IMR-90 (cell line): ENCODE measurements around the gene DPP6. TPM values are rescaled to one million over a fixed set of nuclear protein-coding genes. Genes with fewer than 3 reads are reported as not detected.

Experiments used
- ATAC-seq: fragments of 200-7000 bp; cut with Tn5 transposase; 2 replicates; pipeline ENCODE4 v1.9.1; 2020; ENCODE audit warnings: low read depth, mild to moderate bottlenecking, moderate library complexity
- BruUV-seq: library from RNA; stranded (reverse); fragments of 400-500 nt; replicated peaks from 2 replicates; lab custom pipeline; 2021; lab: Mats Ljungman, UMichigan
- CTCF ChIA-PET: fragments of 300-600 bp; formaldehyde crosslinking; extraction: SDS; loops from one replicate; lab custom pipeline; 2021; ENCODE audit warnings: antibody characterized with exemption; lab: Yijun Ruan, JAX
- POLR2A ChIA-PET: fragments of 300-600 bp; sonication (Branson Sonifier 250); formaldehyde crosslinking; loops from one replicate; lab custom pipeline; 2022; ENCODE audit warnings: antibody characterized with exemption; ENCODE audit not compliant: unreplicated experiment; lab: Charles Lee
- DNase-seq: peaks from one replicate; pipeline ENCODE4 v3.0.0; 2013
- H2AFZ ChIP-seq: replicated peaks from 2 replicates; pipeline ENCODE3; 2013; ENCODE audit warnings: low read length, mild to moderate bottlenecking; ENCODE audit not compliant: poor library complexity
- H2AK5ac ChIP-seq: 2 replicates; pipeline ENCODE4 v1.6.1; 2013; ENCODE audit warnings: low read depth, low read length, inconsistent platforms
- H2AK9ac ChIP-seq: replicated peaks from 2 replicates; pipeline ENCODE3; 2013; ENCODE audit warnings: mild to moderate bottlenecking, low read depth, low read length, moderate library complexity; ENCODE audit not compliant: poor library complexity
- H2BK120ac ChIP-seq: 2 replicates; pipeline ENCODE4 v1.6.1; 2013; ENCODE audit warnings: low read depth, low read length, inconsistent platforms
- H2BK15ac ChIP-seq: 3 replicates; pipeline ENCODE4 v1.6.1; 2013; ENCODE audit warnings: low read depth, low read length, inconsistent platforms
- H2BK20ac ChIP-seq: 2 replicates; pipeline ENCODE4 v1.6.1; 2013; ENCODE audit warnings: low read depth, mild to moderate bottlenecking, inconsistent platforms, low read length, moderate library complexity
- H2BK5ac ChIP-seq: 2 replicates; pipeline ENCODE4 v1.6.1; 2013; ENCODE audit warnings: mild to moderate bottlenecking, low read depth, low read length, inconsistent platforms; ENCODE audit not compliant: poor library complexity, severe bottlenecking
- H3K14ac ChIP-seq: replicated peaks from 2 replicates; pipeline ENCODE4 v1.6.1; 2013; ENCODE audit warnings: low read depth, low read length, inconsistent platforms
- H3K18ac ChIP-seq: 2 replicates; pipeline ENCODE4 v1.6.1; 2013; ENCODE audit warnings: low read depth, low read length, control low read depth
- H3K23ac ChIP-seq: 2 replicates; pipeline ENCODE4 v1.6.1; 2013; ENCODE audit warnings: low read depth, low read length, inconsistent platforms
- H3K27ac ChIP-seq: 2 replicates; pipeline ENCODE4 v1.5.1; 2013; ENCODE audit warnings: mild to moderate bottlenecking, control low read depth, low read length; ENCODE audit not compliant: insufficient read depth
- H3K27me3 ChIP-seq: 2 replicates; pipeline ENCODE4 v1.6.1; 2013; ENCODE audit warnings: low read length; ENCODE audit not compliant: control insufficient read depth, insufficient read depth
- H3K36me3 ChIP-seq: 2 replicates; pipeline ENCODE4 v1.6.1; 2013; ENCODE audit warnings: low read length, mixed read lengths; ENCODE audit not compliant: control insufficient read depth, insufficient read depth
- H3K4ac ChIP-seq: 2 replicates; pipeline ENCODE4 v1.6.1; 2013; ENCODE audit warnings: low read depth, low read length, inconsistent platforms
- H3K4me1 ChIP-seq: 2 replicates; pipeline ENCODE4 v1.6.1; 2013; ENCODE audit warnings: low read length, mixed read lengths; ENCODE audit not compliant: control insufficient read depth, insufficient read depth
- H3K4me2 ChIP-seq: 2 replicates; pipeline ENCODE4 v1.6.1; 2013; ENCODE audit warnings: low read depth, mild to moderate bottlenecking, control low read depth, low read length, moderate library complexity
- H3K4me3 ChIP-seq: 2 replicates; pipeline ENCODE4 v1.5.1; 2013; ENCODE audit warnings: low read depth, mild to moderate bottlenecking, control low read depth, low read length, moderate library complexity; ENCODE audit not compliant: insufficient read depth
- H3K56ac ChIP-seq: 2 replicates; pipeline ENCODE4 v1.6.1; 2013; ENCODE audit warnings: low read length, inconsistent platforms; ENCODE audit not compliant: insufficient read depth; ENCODE audit errors: extremely low read depth
- H3K79me1 ChIP-seq, 2 experiments: 2 replicates each; pipeline ENCODE4 v1.6.1; 2013; ENCODE audit warnings: low read length in 2 of 2, inconsistent platforms in 1 of 2, low read depth in 1 of 2
- H3K9ac ChIP-seq: 2 replicates; pipeline ENCODE4 v1.6.1; 2013; ENCODE audit warnings: low read depth, low read length, control low read depth
- H3K9me1 ChIP-seq: 2 replicates; pipeline ENCODE4 v1.6.1; 2013; ENCODE audit warnings: low read length, inconsistent platforms; ENCODE audit not compliant: insufficient read depth
- H3K9me3 ChIP-seq: 2 replicates; pipeline ENCODE4 v1.6.1; 2013; ENCODE audit warnings: low read length; ENCODE audit not compliant: control insufficient read depth, insufficient read depth
- H4K20me1 ChIP-seq: 2 replicates; pipeline ENCODE4 v1.6.1; 2013; ENCODE audit warnings: low read length, inconsistent platforms; ENCODE audit not compliant: insufficient read depth
- H4K5ac ChIP-seq: 2 replicates; pipeline ENCODE4 v1.6.1; 2013; ENCODE audit warnings: mild to moderate bottlenecking, low read depth, low read length, control low read depth
- H4K8ac ChIP-seq, 2 experiments: 2 replicates each; pipeline ENCODE4 v1.6.1; 2013; ENCODE audit warnings: low read depth in 2 of 2, low read length in 2 of 2, control low read depth in 1 of 2, inconsistent platforms in 1 of 2
- H4K91ac ChIP-seq: 2 replicates; pipeline ENCODE4 v1.6.1; 2013; ENCODE audit warnings: low read depth, low read length, inconsistent platforms; ENCODE audit not compliant: insufficient read depth
- ELK1 ChIP-seq: fragments of 150-350 bp; IDR thresholded peaks from 2 replicates; pipeline ENCODE4 v1.6.1; 2016; ENCODE audit warnings: low read depth, mild to moderate bottlenecking, low read length, moderate library complexity, borderline replicate concordance
- WGBS, 2 experiments: methylation state at CpG; one replicate each; pipeline versions ENCODE4 v1.1.5 to v1.1.7; 2013; ENCODE audit warnings: missing lambda C conversion rate in 2 of 2; ENCODE audit not compliant: insufficient read length in 1 of 2; ENCODE audit errors: extremely low coverage in 2 of 2; 5-methylcytosine and 5-hydroxymethylcytosine counted together
- dilution Hi-C: fragments of 300-500 bp; cut with HindIII; formaldehyde crosslinking; loops from one replicate; pipeline ENCODE4 v1.14.3; 2018; ENCODE audit warnings: low sequenced_read_pairs; ENCODE audit not compliant: unreplicated experiment
- in situ Hi-C: fragments of 300-500 bp; cut with MboI; formaldehyde crosslinking; loops from 3 replicates; pipeline ENCODE4 v1.14.3; 2019; ENCODE audit warnings: low sequenced_read_pairs, inconsistent platforms, mixed read lengths
- intact Hi-C: fragments of 100-400 bp; cut with micrococcal nuclease; formaldehyde crosslinking; loops from 2 replicates; pipeline ENCODE4 v1.10.0; 2022
- polyA plus RNA-seq, 3 experiments: library from polyadenylated mRNA; depleted of rRNA; stranded (reverse); fragments of >200 nt; gene quantifications; 2 replicates each; pipeline ENCODE4 v1.2.3, GENCODE V29; 2012; ENCODE audit warnings: low replicate concordance in 1 of 3
- total RNA-seq: library from RNA; depleted of rRNA; stranded (reverse); fragments of >200 nt; gene quantifications from 2 replicates; pipeline ENCODE4 v1.2.3, GENCODE V29; 2012

DPP6 gene
- total and polyA plus RNA-seq, 2 of the 4 experiments (the other 2 are of a cell fraction) = not detected

GRCh38 chr7:154857728-154858681 is 805.8 kb downstream of the DPP6 start:
- POLR2A ChIA-PET = no interaction called here
- ATAC-seq = no peak

More at GRCh38 chr7:154857728-154858681, 805.8 kb downstream of the DPP6 start:
- Histone ChIP-seq H3K18ac (no peak overlapping the region), H2BK15ac (no peak overlapping the region), H3K36me3 (no peaks in the 10 kb centered on the region), H3K27ac (no peak overlapping the region), H3K4me2 (no peak overlapping the region), H2BK20ac (no peak overlapping the region), H3K14ac (no peak overlapping the region), H2BK120ac (no peak overlapping the region), H3K9ac (no peak overlapping the region), H4K5ac (no peak overlapping the region), H2AK9ac (peak overlapping the region; percentile 72), H4K91ac (no peak overlapping the region), H3K79me1 (no peaks in the 10 kb centered on the region), H3K4me3 (no peak overlapping the region), H3K9me3 (peaks cover 49% of the 10 kb centered on the region), H2BK5ac (no peak overlapping the region), H3K9me1 (no peaks in the 10 kb centered on the region), H2AK5ac (no peak overlapping the region), H4K20me1 (no peaks in the 10 kb centered on the region), H4K8ac (no peak overlapping the region), H3K4me1 (no peaks in the 10 kb centered on the region), H3K27me3 (no peaks in the 10 kb centered on the region), H3K56ac (no peak overlapping the region), H3K4ac (no peak overlapping the region), H2AFZ (peak overlapping the region; percentile 44), H3K23ac (no peak overlapping the region)
- intact Hi-C loops = no loop called here
- WGBS, 2 experiments = 71% methylated on average over 12 of the region's 27 CpGs; no CpG with 5 or more reads in 1 of the 2 experiments
- no TSS peak for BruUV-seq
- no peak for DNase-seq
- no peak for TF ChIP-seq ELK1
- in situ Hi-C loops = no loop called here
- CTCF ChIA-PET = no interaction called here
- dilution Hi-C loops = no loop called here
